Right lobe of liver (tissue), 6 donors: ENCODE data around the gene MIDN. TPM values are rescaled to one million over a fixed set of nuclear protein-coding genes. Genes with fewer than 3 reads are reported as not detected.

Experiments
- ATAC-seq, 4 donors: fragments of 200-7000 bp; cut with Tn5 transposase; one replicate each; pipeline ENCODE4 v1.9.1; 2020; ENCODE audit warnings: mild to moderate bottlenecking in 4 of 4, moderate library complexity in 4 of 4
- DNase-seq, 3 donors: peaks; one replicate each; pipeline ENCODE4 v3.0.0-alpha.2; 2020
- H3K27ac ChIP-seq, 3 donors: fragments of 200-600 bp; one replicate each; pipeline ENCODE4 v1.8.0; 2022
- H3K27me3 ChIP-seq, 2 donors: fragments of 200-600 bp; one replicate each; pipeline ENCODE4 v1.8.0; 2022
- H3K36me3 ChIP-seq, 4 donors: fragments of 200-600 bp; sonication (generic) in 1 of 4; one replicate each; pipeline versions ENCODE4 v1.5.1 to v1.8.0; 2017 to 2022; ENCODE audit warnings: control low read depth in 1 of 4
- H3K4me1 ChIP-seq, 4 donors: fragments of 200-600 bp; sonication (generic) in 1 of 4; one replicate each; pipeline versions ENCODE4 v1.5.1 to v1.8.0; 2017 to 2022; ENCODE audit warnings: control low read depth in 1 of 4
- H3K4me3 ChIP-seq, 3 donors: fragments of 200-600 bp; one replicate each; pipeline ENCODE4 v1.8.0; 2022
- H3K9me3 ChIP-seq, 4 donors: fragments of 200-600 bp; sonication (generic) in 1 of 4; one replicate each; pipeline versions ENCODE4 v1.5.1 to v1.8.0; 2017 to 2022; ENCODE audit warnings: control low read depth in 1 of 4
- POLR2A ChIP-seq: fragments of 450-650 bp; IDR thresholded peaks from one replicate; pipeline ENCODE4 v1.6.1; 2017; ENCODE audit warnings: antibody characterized with exemption, mild to moderate bottlenecking
- WGBS: methylation state at CpG from one replicate; pipeline ENCODE4 v1.1.6; 2018; ENCODE audit warnings: low coverage, low lambda C conversion rate; ENCODE audit not compliant: insufficient coverage; ENCODE audit errors: missing lambda C conversion rate; 5-methylcytosine and 5-hydroxymethylcytosine counted together
- intact Hi-C, 2 donors: fragments of 100-400 bp; cut with DNase I; formaldehyde crosslinking; loops; one replicate each; pipeline versions ENCODE4 v1.11.2 to v1.14.1; 2022
- total RNA-seq, 6 experiments: library from RNA; depleted of rRNA in 2 of 6; stranded (reverse); fragments of >200 nt in 2 of 6; fragmentation: NEBNext Ultra II Directional in 3 of 6; extraction: Animal tissue kit (Norgen Biotek cat#: 25700) in 3 of 6; gene quantifications; one replicate each; pipeline versions ENCODE4 v1.1.0 to v1.2.4, GENCODE V29; 2016 to 2023
- TF ChIP-seq, protein P1 (sequence below), 4 donors: fragments of 200-600 bp in 3 of 4; fragments of 450-650 bp in 1 of 4; IDR thresholded peaks; one replicate each; pipeline versions ENCODE4 v1.5.1 to v1.8.0; 2016 to 2022; ENCODE audit warnings: antibody characterized with exemption in 4 of 4, mild to moderate bottlenecking in 2 of 4
- donor health status: DM: no; HTN: yes; CAD: no.
- donor health status: DM: no; HTN: no; CAD: no.
- donor health status: DM: no; HTN: no; CAD: no.
- donor health status: DM: no; HTN: yes; CAD: no.
- donor health status: DM: no; HTN: yes; CAD: no.

Gene MIDN
- total RNA-seq, 6 experiments from 2014 or later, result 22.3 to 55.1 (median 29.3) TPM

DNA sequence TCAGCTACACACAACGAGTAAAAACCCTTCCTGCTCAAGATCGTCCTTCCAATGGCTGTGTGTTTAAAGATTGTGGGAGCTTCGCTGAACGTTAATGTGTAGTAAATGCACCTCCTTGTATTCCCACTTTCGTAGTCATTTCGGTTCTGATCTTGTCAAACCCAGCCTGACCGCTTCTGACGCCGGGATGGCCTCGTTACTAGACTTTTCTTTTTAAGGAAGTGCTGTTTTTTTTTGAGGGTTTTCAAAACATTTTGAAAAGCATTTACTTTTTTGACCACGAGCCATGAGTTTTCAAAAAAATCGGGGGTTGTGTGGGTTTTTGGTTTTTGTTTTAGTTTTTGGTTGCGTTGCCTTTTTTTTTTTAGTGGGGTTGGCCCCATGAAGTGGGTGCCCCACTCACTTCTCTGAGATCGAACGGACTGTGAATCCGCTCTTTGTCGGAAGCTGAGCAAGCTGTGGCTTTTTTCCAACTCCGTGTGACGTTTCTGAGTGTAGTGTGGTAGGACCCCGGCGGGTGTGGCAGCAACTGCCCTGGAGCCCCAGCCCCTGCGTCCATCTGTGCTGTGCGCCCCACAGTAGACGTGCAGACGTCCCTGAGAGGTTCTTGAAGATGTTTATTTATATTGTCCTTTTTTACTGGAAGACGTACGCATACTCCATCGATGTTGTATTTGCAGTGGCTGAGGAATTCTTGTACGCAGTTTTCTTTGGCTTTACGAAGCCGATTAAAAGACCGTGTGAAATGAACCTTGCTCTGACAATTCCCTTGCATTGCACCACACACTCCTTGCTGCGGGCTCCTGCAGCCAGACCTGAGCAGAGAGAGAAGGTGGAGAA lies 24.3 kb downstream of the MIDN start:
- ATAC-seq (no peak), DNase-seq (no peak)
- Histone ChIP-seq H3K4me1 (peaks cover 0 to 65% (median 30%) of the 10 kb centered on the region in 4 donors), H3K36me3 (peaks cover 10 to 43% (median 27%) of the 10 kb centered on the region in 4 donors), H3K4me3 (no peak overlapping the region), H3K27me3 (no peaks in the 10 kb centered on the region), H3K9me3 (no peaks in the 10 kb centered on the region), H3K27ac (peak overlapping the region in 2 of 3 donors; percentile 15 to 30)
- intact Hi-C loops, result no loop called here
- 53% methylated on average over 30 of the region's 33 CpGs for WGBS
- TF ChIP-seq, protein P1, sequence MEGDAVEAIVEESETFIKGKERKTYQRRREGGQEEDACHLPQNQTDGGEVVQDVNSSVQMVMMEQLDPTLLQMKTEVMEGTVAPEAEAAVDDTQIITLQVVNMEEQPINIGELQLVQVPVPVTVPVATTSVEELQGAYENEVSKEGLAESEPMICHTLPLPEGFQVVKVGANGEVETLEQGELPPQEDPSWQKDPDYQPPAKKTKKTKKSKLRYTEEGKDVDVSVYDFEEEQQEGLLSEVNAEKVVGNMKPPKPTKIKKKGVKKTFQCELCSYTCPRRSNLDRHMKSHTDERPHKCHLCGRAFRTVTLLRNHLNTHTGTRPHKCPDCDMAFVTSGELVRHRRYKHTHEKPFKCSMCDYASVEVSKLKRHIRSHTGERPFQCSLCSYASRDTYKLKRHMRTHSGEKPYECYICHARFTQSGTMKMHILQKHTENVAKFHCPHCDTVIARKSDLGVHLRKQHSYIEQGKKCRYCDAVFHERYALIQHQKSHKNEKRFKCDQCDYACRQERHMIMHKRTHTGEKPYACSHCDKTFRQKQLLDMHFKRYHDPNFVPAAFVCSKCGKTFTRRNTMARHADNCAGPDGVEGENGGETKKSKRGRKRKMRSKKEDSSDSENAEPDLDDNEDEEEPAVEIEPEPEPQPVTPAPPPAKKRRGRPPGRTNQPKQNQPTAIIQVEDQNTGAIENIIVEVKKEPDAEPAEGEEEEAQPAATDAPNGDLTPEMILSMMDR (IDR thresholded peaks at IDR 0.05), result no peak
- TF ChIP-seq POLR2A, result no peak

DNA sequence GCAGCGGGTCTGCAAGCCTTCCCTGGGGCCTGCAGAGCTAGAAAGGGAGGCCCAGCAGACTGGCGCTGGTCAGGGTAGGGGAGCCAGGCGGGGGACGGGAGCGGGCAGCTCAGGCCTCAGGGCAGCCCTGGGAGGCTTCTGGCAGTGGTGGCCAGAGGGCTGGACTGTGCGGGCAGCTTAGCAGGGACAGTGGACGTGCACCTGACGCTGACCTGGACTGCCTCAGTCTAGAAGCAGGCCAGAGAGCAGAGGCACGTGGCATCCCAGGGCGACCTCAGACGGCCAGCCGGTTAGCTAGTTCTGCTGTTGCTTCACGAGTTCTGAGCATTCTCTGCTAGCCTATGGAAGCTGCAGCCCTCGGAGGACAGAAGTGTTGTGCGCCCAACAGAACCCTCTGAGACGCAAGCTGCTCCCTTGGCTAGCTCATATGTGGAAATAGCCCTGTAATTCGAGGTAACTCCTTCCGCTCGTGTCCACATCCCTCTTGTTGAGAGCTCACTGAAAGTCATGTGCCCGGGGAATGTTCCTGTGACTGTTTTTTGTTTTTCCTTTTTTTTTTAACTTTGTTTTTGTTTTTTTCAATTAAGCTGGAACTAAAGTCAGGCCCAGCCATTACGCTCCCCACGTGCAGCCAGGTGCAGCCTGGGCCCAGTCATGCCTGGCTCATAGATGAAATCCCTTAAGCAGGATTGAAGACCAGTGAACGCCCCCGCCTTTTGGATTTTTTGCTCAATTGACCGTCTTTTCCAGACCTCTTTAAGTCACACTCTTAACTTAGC lies 25.1 kb downstream of the MIDN start:
- Histone ChIP-seq H3K4me3 (no peak overlapping the region), H3K36me3 (peaks cover 10 to 43% (median 27%) of the 10 kb centered on the region in 4 donors), H3K4me1 (peaks cover 0 to 64% (median 27%) of the 10 kb centered on the region in 4 donors), H3K27me3 (no peaks in the 10 kb centered on the region), H3K9me3 (no peaks in the 10 kb centered on the region), H3K27ac (peak overlapping the region in 2 of 3 donors; percentile 15 to 30)
- ATAC-seq, result peak in 2 of 4 donors; percentile 1 to 3
- TF ChIP-seq POLR2A, result peak; percentile 29
- TF ChIP-seq, protein P1 (IDR thresholded peaks at IDR 0.05), result no peak
- WGBS, result 67% methylated on average over 8 of the region's 25 CpGs
- DNase-seq, result peak; percentile 60 to 88 (median 84)
- intact Hi-C loops, result no loop called here

DNA sequence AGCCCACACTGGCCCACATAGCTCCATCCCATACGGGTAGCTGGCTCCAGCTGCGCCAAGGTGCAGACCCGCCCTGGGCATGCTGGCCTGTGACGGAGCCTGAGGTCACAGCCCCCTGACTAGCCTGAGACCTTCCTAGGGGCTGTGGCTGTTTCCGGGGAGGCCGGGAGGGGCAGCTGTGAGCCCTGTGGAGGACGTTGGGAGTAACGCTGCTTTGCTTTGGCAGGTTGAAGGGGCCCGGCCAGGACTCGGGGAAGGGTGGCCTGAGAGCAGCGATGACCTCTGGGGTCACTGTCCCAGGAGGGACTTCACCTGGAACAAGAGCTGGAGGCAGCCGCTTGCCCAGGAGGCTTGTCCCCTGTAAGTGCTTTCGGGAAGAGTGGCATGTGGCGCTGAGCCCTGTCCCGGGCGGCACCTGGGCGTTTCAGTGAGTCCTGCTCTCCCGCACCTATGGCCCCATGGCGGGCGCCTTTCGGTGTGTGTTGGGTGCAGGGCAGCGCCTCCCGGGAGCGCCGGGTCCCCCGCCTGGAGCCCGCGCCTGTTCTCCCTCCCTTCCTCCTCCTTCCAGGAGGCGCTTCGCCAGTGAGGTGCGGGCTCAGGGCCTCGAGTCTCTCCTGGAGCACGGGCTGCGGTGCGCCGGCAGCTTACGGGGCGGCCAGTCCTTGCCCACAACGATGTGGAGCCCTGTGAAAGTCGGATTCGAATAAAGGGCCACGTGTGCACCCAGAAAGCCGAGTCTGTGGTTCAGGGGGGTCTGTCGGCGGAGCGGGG lies 25.9 kb downstream of the MIDN start:
- H3K4me1 ChIP-seq, result peaks cover 0 to 60% (median 25%) of the 10 kb centered on the region in 4 donors
- DNase-seq (no peak), ATAC-seq (no peak)
- no peak for TF ChIP-seq POLR2A
- TF ChIP-seq, protein P1 (IDR thresholded peaks at IDR 0.05), result no peak
- H3K36me3 ChIP-seq, result peaks cover 10 to 47% (median 28%) of the 10 kb centered on the region in 4 donors
- intact Hi-C loops, result no loop called here
- WGBS, result 80% methylated on average over 4 of the region's 46 CpGs
- H3K4me3 ChIP-seq, result peak overlapping the region; percentile 57 to 72 (median 70)
- H3K27me3 ChIP-seq, result no peaks in the 10 kb centered on the region
- no peaks in the 10 kb centered on the region for H3K9me3 ChIP-seq
- H3K27ac ChIP-seq, result peak overlapping the region in 2 of 3 donors; percentile 84 to 97

DNA sequence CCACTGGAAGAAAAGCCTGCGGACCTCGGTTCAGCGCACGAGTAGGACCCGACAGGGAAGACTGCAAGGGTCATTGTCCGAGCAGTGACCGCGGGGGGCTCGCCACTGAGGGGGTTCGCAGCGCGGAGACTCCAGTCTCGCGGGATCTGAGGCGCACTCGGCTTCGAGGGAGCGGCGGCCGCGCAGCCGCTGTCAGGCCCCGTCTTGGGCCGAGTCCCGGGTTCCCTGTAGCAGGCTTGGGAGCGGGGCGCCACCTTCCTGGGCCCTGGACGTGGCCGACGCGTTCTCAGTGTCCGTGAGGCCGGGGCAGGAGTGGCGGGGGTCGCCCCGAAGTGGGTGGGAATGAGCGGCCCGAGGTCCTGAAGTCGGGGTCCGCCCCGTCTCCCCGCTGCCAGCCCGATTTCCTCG lies 26.5 kb downstream of the MIDN start:
- Histone ChIP-seq H3K9me3 (no peaks in the 10 kb centered on the region), H3K4me1 (peaks cover 0 to 60% (median 25%) of the 10 kb centered on the region in 4 donors), H3K4me3 (peak overlapping the region; percentile 57 to 72 (median 70)), H3K27me3 (no peaks in the 10 kb centered on the region), H3K36me3 (peaks cover 10 to 49% (median 30%) of the 10 kb centered on the region in 4 donors), H3K27ac (peak overlapping the region; percentile 84 to 97 (median 95))
- no peak for DNase-seq
- 19% methylated on average over 13 of the region's 44 CpGs for WGBS
- TF ChIP-seq, protein P1 (IDR thresholded peaks at IDR 0.05), result no peak
- TF ChIP-seq POLR2A, result no peak
- intact Hi-C loops, result loop anchor here in 1 of 2 donors (5.0 kb wide), 1 partner anchor 122 kb away; no protein-coding TSS in a partner anchor
- peak in 3 of 4 donors; percentile 1 for ATAC-seq
